K562 (cell line): ENCODE results near the gene PHOSPHO1. TPM values are rescaled to one million over a fixed set of nuclear protein-coding genes. Genes with fewer than 3 reads are reported as not detected.
A peak's percentile ranks its signal among the peaks of the same experiment; 100 is the strongest.

Experiments
- ATAC-seq: fragments of 200-7000 bp; cut with Tn5 transposase; 3 replicates; pipeline ENCODE4 v1.9.1; 2020; ENCODE audit warnings: moderate library complexity
- BruUV-seq: library from RNA; stranded (reverse); fragments of 400-500 nt; replicated peaks from 2 replicates; lab custom pipeline; 2021; lab: Mats Ljungman, UMichigan
- CTCF ChIA-PET: fragments of 300-600 bp; formaldehyde crosslinking; extraction: SDS; loops from one replicate; lab custom pipeline; 2021; ENCODE audit warnings: low intra/inter-chr PET ratio; lab: Yijun Ruan, JAX
- POLR2A ChIA-PET: fragments of 300-600, 350-650 bp; sonication (Branson Sonifier 250); formaldehyde crosslinking; extraction: SDS; loops from one replicate; lab custom pipeline; 2021; ENCODE audit warnings: antibody characterized with exemption, inconsistent platforms; lab: Yijun Ruan, JAX
- DNase-seq, 4 experiments: peaks; one replicate each; pipeline versions ENCODE4 v3.0.0 to v3.0.0-alpha.2; 2011 to 2018; ENCODE audit warnings: low spot score in 3 of 4, mixed read lengths in 3 of 4; ENCODE audit errors: extremely low read depth in 1 of 4
- FAIRE-seq: peaks from 2 replicates; lab custom pipeline; 2011; peaks lifted over from hg19 to GRCh38; lab: Jason Lieb, UNC
- H2AFZ ChIP-seq: 2 replicates; pipeline ENCODE4 v1.6.0; 2011; ENCODE audit warnings: low read depth, low read length, control low read depth, inconsistent platforms
- H3K27ac ChIP-seq: fragments of 200-600 bp; 3 replicates; pipeline ENCODE4 v1.8.0; 2011; ENCODE audit warnings: low read depth, mild to moderate bottlenecking, control low read depth, inconsistent platforms, low read length, moderate library complexity, mixed read lengths; ENCODE audit errors: extremely low read depth
- H3K27me3 ChIP-seq, 2 experiments: fragments of 300-600 bp in 1 of 2; 2 replicates in 1 of 2; 3 replicates in 1 of 2; pipeline versions ENCODE4 v1.6.0 to v1.8.0; 2011; ENCODE audit warnings: inconsistent platforms in 2 of 2, low read length in 2 of 2, mild to moderate bottlenecking in 1 of 2, mixed read lengths in 1 of 2, moderate library complexity in 1 of 2; ENCODE audit not compliant: control insufficient read depth in 2 of 2, insufficient read depth in 2 of 2
- H3K36me3 ChIP-seq: fragments of 300-600 bp; 3 replicates; pipeline ENCODE4 v1.8.0; 2011; ENCODE audit warnings: mild to moderate bottlenecking, low read length, inconsistent platforms; ENCODE audit not compliant: control insufficient read depth, insufficient read depth
- H3K4me1 ChIP-seq, 2 experiments: fragments of 200-600 bp in 1 of 2; replicated peaks in 1 of 2; 2 replicates in 1 of 2; 3 replicates in 1 of 2; pipeline versions ENCODE4 v1.5.1 to v1.8.0; 2011; ENCODE audit warnings: inconsistent platforms in 2 of 2, low read length in 2 of 2, mild to moderate bottlenecking in 1 of 2, mixed read lengths in 1 of 2, moderate library complexity in 1 of 2; ENCODE audit not compliant: control insufficient read depth in 2 of 2, insufficient read depth in 2 of 2
- H3K4me2 ChIP-seq: 2 replicates; pipeline ENCODE4 v1.6.1; 2011; ENCODE audit warnings: low read length, control low read depth, inconsistent platforms, mixed read lengths; ENCODE audit not compliant: insufficient read depth
- H3K4me3 ChIP-seq: fragments of 200-600 bp; sonication (generic), shearing (Covaris generic); 2 replicates; pipeline ENCODE4 v1.5.1; 2016; ENCODE audit warnings: control low read depth, inconsistent platforms
- H3K79me2 ChIP-seq: fragments of 200-600 bp; 3 replicates; pipeline ENCODE4 v1.8.0; 2011; ENCODE audit warnings: low read length, inconsistent platforms; ENCODE audit not compliant: control insufficient read depth, insufficient read depth
- H3K9ac ChIP-seq, 2 experiments: 2 replicates each; pipeline versions ENCODE4 v1.6.0 to v1.6.1; 2011; ENCODE audit warnings: low read depth in 2 of 2, low read length in 2 of 2, control low read depth in 1 of 2, inconsistent platforms in 1 of 2, mild to moderate bottlenecking in 1 of 2, mixed read lengths in 1 of 2; ENCODE audit not compliant: insufficient read depth in 1 of 2
- H3K9me1 ChIP-seq: one replicate; pipeline ENCODE4 v1.6.0; 2011; ENCODE audit warnings: inconsistent platforms, mild to moderate bottlenecking, low read length, moderate library complexity; ENCODE audit not compliant: control insufficient read depth, insufficient read depth
- H3K9me3 ChIP-seq: replicated peaks from 2 replicates; pipeline ENCODE4 v1.5.1; 2011; ENCODE audit warnings: low read depth, low read length, inconsistent platforms; ENCODE audit not compliant: control insufficient read depth, insufficient read depth
- H4K20me1 ChIP-seq: replicated peaks from 2 replicates; pipeline ENCODE4 v1.6.1; 2011; ENCODE audit warnings: low read length, inconsistent platforms, mixed read lengths; ENCODE audit not compliant: control insufficient read depth, insufficient read depth
- BRF1 ChIP-seq: IDR thresholded peaks from 3 replicates; pipeline ENCODE4 v1.6.1; 2011; ENCODE audit warnings: borderline replicate concordance, mild to moderate bottlenecking; ENCODE audit not compliant: insufficient read length; ENCODE audit errors: extremely low read depth
- CEBPG ChIP-seq, 3 experiments: fragments of 200-800 bp in 1 of 3; sonication (Bioruptor generic) in 1 of 3; sonication (generic) in 1 of 3; formaldehyde crosslinking in 1 of 3; IDR thresholded peaks in 2 of 3; conservative IDR thresholded peaks in 1 of 3; 2 replicates each; pipeline versions ENCODE4 v1.6.1 to v1.8.0; 2016 to 2022; ENCODE audit warnings: missing compliant biosample characterization in 2 of 3, missing genetic modification characterization in 2 of 3, mild to moderate bottlenecking in 1 of 3, missing genetic modification reagents in 1 of 3
- ERF ChIP-seq: fragments of 450-650 bp; formaldehyde crosslinking; IDR thresholded peaks from 2 replicates; pipeline ENCODE4 v1.4.0; 2020; ENCODE audit warnings: mild to moderate bottlenecking, mixed read lengths
- ETS2 ChIP-seq: IDR thresholded peaks from 2 replicates; pipeline ENCODE4 v1.6.1; 2016; ENCODE audit warnings: borderline replicate concordance, missing genetic modification characterization, mild to moderate bottlenecking, moderate library complexity, missing compliant biosample characterization; ENCODE audit not compliant: poor library complexity, severe bottlenecking
- MYNN ChIP-seq, 2 experiments: sonication (generic); formaldehyde crosslinking in 1 of 2; IDR thresholded peaks; 2 replicates each; pipeline versions ENCODE4 v1.5.0 to v1.6.1; 2016 to 2020; ENCODE audit warnings: antibody characterized with exemption in 1 of 2, missing genetic modification reagents in 1 of 2
- RFX5 ChIP-seq: IDR thresholded peaks from 2 replicates; pipeline ENCODE4 v1.6.1; 2011; ENCODE audit warnings: low read depth, mild to moderate bottlenecking, improper control_type of control experiment, low read length
- ZFPM2 ChIP-seq: fragments of 250-450 bp; sonication (Bioruptor Pico); IDR thresholded peaks from 2 replicates; pipeline ENCODE4 v1.5.1; 2022; ENCODE audit warnings: mild to moderate bottlenecking
- ZNF316 ChIP-seq: fragments of 450-650 bp; IDR thresholded peaks from 2 replicates; pipeline ENCODE4 v1.6.1; 2016
- ZNF324 ChIP-seq: fragments of 250-450 bp; sonication (Bioruptor Pico); IDR thresholded peaks from 2 replicates; pipeline ENCODE4 v1.4.0; 2020; ENCODE audit warnings: mild to moderate bottlenecking
- ZNF77 ChIP-seq: fragments of 250-450 bp; sonication (Bioruptor Pico); IDR thresholded peaks from 2 replicates; pipeline ENCODE4 v1.5.0; 2020
- WGBS: fragments of 100-300 bp; shearing (Covaris generic); methylation state at CpG from one replicate; pipeline ENCODE4 v1.1.6; 2016; ENCODE audit warnings: low coverage, mixed read lengths; ENCODE audit not compliant: insufficient coverage; ENCODE audit errors: missing lambda C conversion rate; 5-methylcytosine and 5-hydroxymethylcytosine counted together
- in situ Hi-C: fragments of 300-500 bp; cut with MboI; formaldehyde crosslinking; loops from 4 replicates; pipeline ENCODE4 v1.15.0; 2018; ENCODE audit warnings: inconsistent platforms, mixed read lengths
- intact Hi-C: fragments of 100-400 bp; cut with micrococcal nuclease; formaldehyde crosslinking; loops from 2 replicates; pipeline ENCODE4 v1.14.2; 2022
- polyA plus RNA-seq, 8 experiments: library from polyadenylated mRNA; depleted of rRNA in 4 of 8; stranded (reverse) in 5 of 8; unstranded in 3 of 8; fragments of >200 nt; fragmentation: Nextera tagmentation in 2 of 8; fragmentation: Illumina TruSeq in 1 of 8; extraction: Ambion mirVana in 2 of 8; extraction: Trizol in 1 of 8; gene quantifications; 2 replicates each; pipeline versions ENCODE4 v1.2.1 to v1.2.3, GENCODE V29; 2011 to 2014; ENCODE audit warnings: inconsistent platforms in 1 of 8, missing spikeins in 1 of 8
- total RNA-seq, 7 experiments: library from RNA; depleted of rRNA in 6 of 7; stranded (reverse); fragments of >200 nt in 6 of 7; fragmentation: Illumina TruSeq in 2 of 7; extraction: Trizol in 2 of 7; gene quantifications; 2 replicates each; pipeline versions ENCODE4 v1.2.1 to v1.2.3, GENCODE V29; 2011 to 2021; ENCODE audit warnings: low replicate concordance in 1 of 7

PHOSPHO1 gene
- total and polyA plus RNA-seq, 9 of the 15 experiments (the other 6 are each of a cell fraction or from before 2014, with no cell fraction given) = 0.06 to 0.07 TPM; not detected in 7

DNA sequence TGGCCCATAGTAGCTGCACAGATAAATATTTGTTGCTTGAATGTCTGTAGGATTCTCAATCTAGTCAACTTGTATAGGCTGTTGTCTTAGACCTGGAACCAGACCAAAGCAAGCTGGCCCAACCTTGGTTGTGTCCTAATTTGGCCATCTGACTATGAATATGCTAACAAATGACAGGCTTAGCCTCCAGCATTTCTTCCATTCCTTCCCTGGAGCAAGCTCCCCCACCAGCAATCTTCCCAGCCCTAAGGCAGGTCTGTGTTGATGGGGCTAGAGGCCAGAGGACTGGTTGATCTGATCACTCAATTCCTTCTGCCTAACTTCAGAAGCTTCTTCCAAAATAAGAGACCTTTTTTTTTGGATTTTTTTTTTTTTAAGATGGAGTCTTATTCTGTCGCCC, 9.4 kb upstream of the PHOSPHO1 start:
- Histone ChIP-seq H3K27ac (no peak overlapping the region), H2AFZ (peak overlapping the region; percentile 20; the same call in 1 of the 2 replicates), H3K9me3 (no peaks in the 10 kb centered on the region), H3K79me2 (no peaks in the 10 kb centered on the region), H3K4me2 (no peak overlapping the region), H3K4me3 (no peak overlapping the region), H3K36me3 (no peaks in the 10 kb centered on the region), H3K27me3 (no peaks in the 10 kb centered on the region), H3K9me1 (no peaks in the 10 kb centered on the region), H3K4me1 (peaks cover 11 to 15% of the 10 kb centered on the region in 2 experiments; a peak in 4 of 5 replicates), H4K20me1 (no peaks in the 10 kb centered on the region), H3K9ac (no peak overlapping the region; a peak in 1 of 4 replicates)
- FAIRE-seq (no peak), DNase-seq (no peak), ATAC-seq (no peak)
- peak; percentile 61; the same call in 1 of the 2 replicates for TF ChIP-seq MYNN (IDR thresholded peaks at IDR 0.05)
- no peak for TF ChIP-seq MYNN (CRISPR knock-in tag; IDR thresholded peaks at IDR 0.05)
- TF ChIP-seq BRF1 = no peak
- intact Hi-C loops = no loop called here
- ChIA-PET CTCF (interaction anchor here (0.6 kb wide), 1 partner anchor 1095 kb away, joined by 3 read pairs; no protein-coding TSS in a partner anchor), POLR2A (interaction anchor here (0.6 to 1.8 kb wide), 3 partner anchors 13 to 221 kb away, joined by 3 to 6 read pairs (median 4); no protein-coding TSS in a partner anchor)
- in situ Hi-C loops = no loop called here
- WGBS = 83% methylated on average over 1 of the region's 1 CpG
- no TSS peak for BruUV-seq

DNA sequence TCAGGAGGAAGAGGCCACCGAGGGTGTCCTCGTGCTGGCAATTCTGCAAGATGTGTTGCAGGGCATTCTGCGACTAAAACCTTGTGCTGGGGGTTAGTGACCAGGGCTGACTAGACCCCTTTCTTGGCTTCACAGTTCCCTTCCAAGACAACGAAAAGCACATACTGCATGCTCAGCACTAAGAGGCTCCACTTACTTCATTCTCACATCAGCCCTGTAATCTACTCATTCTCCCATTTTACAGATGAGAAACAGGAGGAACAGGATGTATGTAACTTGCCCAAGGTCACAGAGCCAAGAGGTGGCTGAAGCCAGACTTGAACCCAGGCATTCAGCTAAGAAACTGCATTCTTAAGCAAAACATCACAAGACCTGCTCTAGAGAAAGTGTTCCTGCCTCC, 5.3 kb upstream of the PHOSPHO1 start:
- no peak overlapping the region for H2AFZ ChIP-seq
- H3K4me1 ChIP-seq = peaks cover 4 to 10% of the 10 kb centered on the region in 2 experiments; a peak in 3 of 5 replicates
- DNase-seq (no peak), FAIRE-seq (no peak), ATAC-seq (no peak)
- ChIA-PET CTCF (no interaction called here), POLR2A (interaction anchor here (0.9 kb wide), 1 partner anchor 12 kb away, joined by 3 read pairs; no protein-coding TSS in a partner anchor)
- H3K27ac ChIP-seq = no peak overlapping the region
- intact Hi-C loops (no loop called here), in situ Hi-C loops (no loop called here)
- H3K4me3 ChIP-seq = no peak overlapping the region
- H3K9me3 ChIP-seq = no peaks in the 10 kb centered on the region
- BruUV-seq = no TSS peak
- H3K27me3 ChIP-seq = peaks cover 0 to 6% of the 10 kb centered on the region in 2 experiments; a peak in 1 of 5 replicates
- H3K9me1 ChIP-seq = no peaks in the 10 kb centered on the region
- 20% methylated on average over 4 of the region's 4 CpGs for WGBS
- H3K79me2 ChIP-seq = no peaks in the 10 kb centered on the region
- H3K36me3 ChIP-seq = no peaks in the 10 kb centered on the region
- H3K9ac ChIP-seq = peak overlapping the region in 1 of 2 experiments; percentile 48; a peak in 2 of 4 replicates
- H4K20me1 ChIP-seq = no peaks in the 10 kb centered on the region
- H3K4me2 ChIP-seq = no peak overlapping the region
- TF ChIP-seq ZNF77 (no peak), RFX5 (no peak), ZNF324 (CRISPR knock-in tag) (no peak), ZFPM2 (CRISPR knock-in tag) (no peak), ERF (no peak), ETS2 (tag) (no peak), CEBPG (CRISPR knock-in tag; IDR thresholded peaks at IDR 0.05) (no peak), CEBPG (tag; conservative IDR thresholded peaks at IDR 0.05 in 1 of 2, IDR thresholded peaks at IDR 0.05 in 1 of 2) (no peak), ZNF316 (peak; percentile 47; the same call in 1 of the 2 replicates)
